Activated naive CD8-positive, alpha-beta T cell treated with anti-CD3 and anti-CD28 coated beads, Interleukin-2, amount 50 U/mL, for 16 hours (primary cell): Measurements from ENCODE around the gene LRP2BP.

Experiments used
- DNase-seq: peaks from one replicate; pipeline ENCODE4 v3.0.0-alpha.2; 2020; ENCODE audit warnings: low read depth, low spot score

LRP2BP gene

DNA sequence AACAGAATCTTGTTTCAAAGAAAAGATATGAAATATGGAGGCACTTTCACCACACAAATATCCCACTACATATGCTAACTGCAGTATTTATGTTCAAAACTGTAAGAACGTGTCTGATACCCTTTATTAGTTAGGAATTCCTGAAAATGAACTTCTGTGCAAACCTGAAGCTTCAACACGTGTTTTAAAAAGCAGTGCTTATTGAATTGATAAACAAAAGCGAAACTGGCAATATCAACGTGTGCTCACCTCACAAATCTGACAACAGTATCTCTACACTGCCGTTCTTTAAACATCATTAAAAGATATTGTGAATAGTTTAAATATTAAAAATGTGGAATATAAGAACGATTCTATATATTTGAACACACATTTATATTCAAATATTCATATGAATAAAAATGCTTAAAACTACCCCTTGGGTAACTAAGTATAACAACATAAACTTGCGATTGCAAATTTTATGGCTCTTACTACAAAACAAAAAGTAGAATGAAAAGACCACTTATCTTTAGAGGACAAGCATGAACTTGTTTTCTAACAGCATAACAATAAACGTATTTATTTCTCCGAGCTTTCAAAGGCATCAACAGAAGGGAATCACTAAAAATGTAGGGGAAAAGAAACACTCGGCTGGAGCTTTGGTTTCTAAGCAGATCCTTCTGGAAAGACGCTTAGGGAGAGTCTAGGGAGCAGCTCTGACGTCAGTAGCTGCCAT lies at the start of gene LRP2BP:
Gene LRP2BP (minus strand): TSS at position 687 of the 718 bp plus-strand sequence. CDS start 17,738 bp downstream, outside the sequence.
- DNase-seq, result no peak

GRCh38 chr4:185445209-185445608 lies 49.5 kb upstream of the LRP2BP start:
- DNase-seq, result no peak

- DNase-seq, result no peak
Measured at GRCh38 chr4:185441479-185441878, 45.8 kb upstream of the LRP2BP start.

DNA sequence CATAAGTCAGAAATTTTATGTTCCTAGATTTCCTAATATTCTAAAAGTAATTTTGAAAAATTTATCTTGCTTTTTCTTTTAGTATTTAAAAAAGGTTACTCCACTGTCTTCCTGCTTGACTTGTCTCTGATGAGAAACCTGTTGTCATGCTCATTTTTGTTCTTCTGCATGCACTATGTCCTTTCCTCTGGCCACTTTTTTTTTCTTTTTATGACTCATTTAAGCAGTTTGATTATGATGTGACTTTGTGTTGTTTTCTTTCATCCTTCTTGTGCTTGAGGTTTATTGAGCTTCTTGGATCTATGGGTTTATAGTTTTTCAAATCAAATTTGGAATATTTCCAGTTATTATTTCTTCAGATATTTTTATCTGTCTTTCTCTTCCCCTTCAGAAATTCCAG lies 42.1 kb upstream of the LRP2BP start:
- no peak for DNase-seq

- no peak for DNase-seq
Measured at GRCh38 chr4:185435466-185435865, 39.7 kb upstream of the LRP2BP start.

DNA sequence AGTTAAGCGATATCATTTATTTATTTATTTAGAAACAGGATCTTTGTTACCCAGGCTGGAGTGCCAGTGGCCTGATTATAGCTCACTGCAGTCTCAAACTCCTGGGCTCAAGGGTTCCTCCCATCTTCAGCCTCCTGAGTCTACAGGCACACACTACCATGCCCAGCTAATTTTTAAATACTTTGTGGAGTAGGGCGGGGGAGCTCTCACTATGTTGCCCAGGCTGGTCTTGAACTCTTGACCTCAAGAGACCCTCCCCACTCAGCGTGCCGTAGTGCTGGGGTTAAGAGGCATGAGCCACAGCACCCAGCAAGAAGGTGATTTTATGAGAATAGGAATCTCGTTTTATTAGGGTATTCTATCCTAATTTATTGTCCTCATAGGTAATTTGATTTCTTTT lies 33.9 kb upstream of the LRP2BP start:
- DNase-seq, result no peak

- no peak for DNase-seq
Measured at GRCh38 chr4:185426960-185427688, 31.4 kb upstream of the LRP2BP start.

GRCh38 chr4:185425647-185426352 lies 30.1 kb upstream of the LRP2BP start, which contains the start of gene UFSP2:
TSS of gene UFSP2 (minus strand) at chr4:185425964. CDS start at chr4:185425868, 96 bp downstream.
- DNase-seq, result peak; percentile 54

- DNase-seq, result no peak
Measured at GRCh38 chr4:185424905-185425646, 29.4 kb upstream of the LRP2BP start.

DNA sequence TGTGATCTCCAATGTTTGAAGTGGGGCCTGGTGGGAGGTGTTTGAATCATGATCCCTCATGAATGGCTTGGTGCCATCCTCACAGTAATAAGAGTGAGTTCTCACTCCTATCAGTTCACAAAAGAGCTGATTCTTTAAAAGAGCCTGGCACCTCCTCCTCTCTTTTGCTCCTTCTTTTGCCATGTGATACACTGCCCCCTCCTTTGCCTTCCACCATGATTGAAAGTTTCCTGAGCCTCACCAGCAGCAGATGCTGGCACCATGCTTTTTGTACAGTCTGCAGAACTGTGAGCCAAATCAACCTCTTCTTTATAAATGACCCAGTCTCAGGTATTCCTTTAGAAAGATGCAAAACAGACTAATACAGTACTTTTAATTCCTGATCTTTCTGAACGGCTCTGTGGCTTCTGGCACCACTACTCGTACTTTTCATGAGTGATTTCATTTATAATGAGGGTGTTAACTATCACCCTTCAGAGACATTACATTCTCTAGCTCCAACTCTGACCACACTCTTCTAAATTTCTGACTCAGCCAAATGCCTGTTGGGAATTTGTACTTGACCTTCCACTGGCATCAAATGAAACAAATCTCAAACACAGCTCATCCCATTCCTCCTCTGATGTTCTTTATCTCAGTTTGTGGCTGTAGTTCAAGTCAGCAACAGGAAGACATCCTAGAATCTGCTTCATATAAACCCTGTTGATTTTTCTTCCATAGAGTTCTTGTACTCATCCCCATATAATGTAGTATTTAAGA lies 25.8 kb upstream of the LRP2BP start:
- no peak for DNase-seq

- no peak for DNase-seq
Measured at GRCh38 chr4:185416955-185417354, 21.2 kb upstream of the LRP2BP start.

GRCh38 chr4:185412412-185412811 lies 16.7 kb upstream of the LRP2BP start:
- DNase-seq, result no peak

- DNase-seq, result no peak
Measured at GRCh38 chr4:185411849-185412248, 16.1 kb upstream of the LRP2BP start.

- no peak for DNase-seq
Measured at GRCh38 chr4:185408432-185408831, 12.7 kb upstream of the LRP2BP start.

DNA sequence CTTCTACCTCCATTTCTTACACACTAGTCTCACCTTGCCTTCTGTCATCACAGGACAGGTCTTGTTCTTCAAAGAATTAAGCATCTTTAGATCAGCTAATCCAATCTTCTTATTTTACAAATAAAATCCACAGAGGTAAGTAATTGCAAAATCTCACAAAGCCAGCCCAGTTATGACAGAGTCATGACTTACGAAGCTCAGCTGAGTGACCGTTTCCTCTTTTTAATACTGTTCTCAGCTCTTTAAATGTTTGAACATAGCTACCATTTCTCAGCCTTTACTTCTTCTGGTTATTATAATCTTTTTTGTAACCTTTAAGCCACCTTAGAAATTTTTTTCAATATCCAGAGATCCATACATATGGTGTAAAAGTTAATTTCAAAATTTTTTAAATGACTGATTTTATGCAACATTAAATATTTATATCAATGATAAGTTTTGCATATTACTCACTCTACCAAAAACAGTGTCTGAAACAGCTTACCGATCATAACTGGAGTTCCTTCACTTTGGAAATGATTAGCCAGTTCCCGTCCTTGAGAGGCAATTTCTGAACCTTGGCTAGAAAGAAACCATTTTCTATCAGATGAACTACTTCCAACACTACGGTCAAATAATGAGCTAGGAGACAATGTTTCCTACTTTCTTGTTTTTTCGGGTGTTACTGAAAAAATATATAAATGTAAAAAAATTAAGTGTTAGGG lies 9.7 kb upstream of the LRP2BP start:
- no peak for DNase-seq

GRCh38 chr4:185404031-185404430 lies 8.3 kb upstream of the LRP2BP start:
- DNase-seq, result no peak

GRCh38 chr4:185399466-185399865 lies 3.7 kb upstream of the LRP2BP start:
- DNase-seq, result no peak

- no peak for DNase-seq
Measured at GRCh38 chr4:185398618-185399017, 2.9 kb upstream of the LRP2BP start.

GRCh38 chr4:185396724-185397385 lies 1.1 kb upstream of the LRP2BP start, which contains the start of gene ANKRD37:
TSS of gene ANKRD37 (plus strand) at chr4:185396841. CDS start at chr4:185396924, 83 bp downstream.
- no peak for DNase-seq
